NCI-H1048 (cell line): ENCODE measurements around the gene SPSB4.

Experiments used
- DNase-seq: peaks from one replicate; lab custom pipeline; 2025; lab: John Stamatoyannopoulos, UW

Gene SPSB4

GRCh38 chr3:141055136-141055535 lies 4.0 kb downstream of the SPSB4 start:
- no peak for DNase-seq

GRCh38 chr3:141055536-141056445 lies 4.6 kb downstream of the SPSB4 start:
- DNase-seq = no peak

- no peak for DNase-seq
Observed at GRCh38 chr3:141056751-141057171, 5.6 kb downstream of the SPSB4 start.

GRCh38 chr3:141057436-141057835 lies 6.3 kb downstream of the SPSB4 start:
- DNase-seq = no peak

GRCh38 chr3:141057946-141058800 lies 7.0 kb downstream of the SPSB4 start:
- no peak for DNase-seq

GRCh38 chr3:141058996-141059395 lies 7.8 kb downstream of the SPSB4 start:
- no peak for DNase-seq

- no peak for DNase-seq
Observed at GRCh38 chr3:141059816-141060215, 8.7 kb downstream of the SPSB4 start.

GRCh38 chr3:141060327-141060726 lies 9.2 kb downstream of the SPSB4 start:
- no peak for DNase-seq

GRCh38 chr3:141063831-141064230 lies 12.7 kb downstream of the SPSB4 start:
- DNase-seq = no peak

GRCh38 chr3:141064255-141064926 lies 13.2 kb downstream of the SPSB4 start:
- DNase-seq = no peak

GRCh38 chr3:141065258-141065657 lies 14.1 kb downstream of the SPSB4 start:
- no peak for DNase-seq

GRCh38 chr3:141065841-141066805 lies 15.0 kb downstream of the SPSB4 start:
- no peak for DNase-seq

GRCh38 chr3:141067206-141067974 lies 16.2 kb downstream of the SPSB4 start:
- no peak for DNase-seq

- DNase-seq = no peak
Observed at GRCh38 chr3:141070229-141070628, 19.1 kb downstream of the SPSB4 start.

GRCh38 chr3:141070727-141071357 lies 19.7 kb downstream of the SPSB4 start:
- no peak for DNase-seq

GRCh38 chr3:141071681-141072260 lies 20.6 kb downstream of the SPSB4 start:
- no peak for DNase-seq

- no peak for DNase-seq
Observed at GRCh38 chr3:141072950-141073349, 21.8 kb downstream of the SPSB4 start.

- no peak for DNase-seq
Observed at GRCh38 chr3:141073580-141073979, 22.4 kb downstream of the SPSB4 start.

GRCh38 chr3:141074529-141074928 lies 23.4 kb downstream of the SPSB4 start:
- no peak for DNase-seq
